PC-9 (cell line): ENCODE results near the gene LPAR1.

Experiments used
- CTCF ChIP-seq: fragments of 200-600 bp; sonication (generic); conservative IDR thresholded peaks from 2 replicates; pipeline ENCODE4 v1.6.1; 2017; ENCODE audit warnings: mixed run types, antibody characterized with exemption, mild to moderate bottlenecking, moderate library complexity
- EZH2 ChIP-seq: fragments of 200-600 bp; sonication (generic); IDR thresholded peaks from 2 replicates; pipeline ENCODE4 v1.8.0; 2017; ENCODE audit warnings: antibody characterized with exemption, low read depth

- TF ChIP-seq CTCF, result no peak
- no peak for TF ChIP-seq EZH2
Measured at GRCh38 chr9:111016016-111016415, 22.3 kb downstream of the LPAR1 start.
